ENCODE measurements around the gene LZTR1.

Gene LZTR1

GRCh38 chr22:20948989-20949388 lies 33.1 kb upstream of the LZTR1 start:
- Histone ChIP-seq H3K9ac (ENCODE audit: low read length) (no peak overlapping the region), H4K20me1 (ENCODE audit: insufficient read depth, low read length) (peaks cover 95% of the 10 kb centered on the region), H3K36me3 (replicated peaks; ENCODE audit: low read depth, low read length) (peaks cover 50% of the 10 kb centered on the region), H3K27ac (ENCODE audit: low read length) (no peak overlapping the region), H3K27me3 (ENCODE audit: low read depth, low read length) (no peaks in the 10 kb centered on the region), H2AFZ (ENCODE audit: low read depth, low read length) (no peak overlapping the region), H3K4me3 (ENCODE audit: low read length) (no peak overlapping the region), H3K9me3 (ENCODE audit: insufficient read depth, low read length) (no peaks in the 10 kb centered on the region), H3K4me1 (ENCODE audit: low read length) (no peaks in the 10 kb centered on the region), H3K79me2 (ENCODE audit: low read length) (peaks cover 99% of the 10 kb centered on the region), H3K4me2 (ENCODE audit: low read length) (no peak overlapping the region)
- TF ChIP-seq EZH2phosphoT487 (IDR thresholded peaks at IDR 0.05; ENCODE audit: low read depth) = no peak
- TF ChIP-seq, protein P1, sequence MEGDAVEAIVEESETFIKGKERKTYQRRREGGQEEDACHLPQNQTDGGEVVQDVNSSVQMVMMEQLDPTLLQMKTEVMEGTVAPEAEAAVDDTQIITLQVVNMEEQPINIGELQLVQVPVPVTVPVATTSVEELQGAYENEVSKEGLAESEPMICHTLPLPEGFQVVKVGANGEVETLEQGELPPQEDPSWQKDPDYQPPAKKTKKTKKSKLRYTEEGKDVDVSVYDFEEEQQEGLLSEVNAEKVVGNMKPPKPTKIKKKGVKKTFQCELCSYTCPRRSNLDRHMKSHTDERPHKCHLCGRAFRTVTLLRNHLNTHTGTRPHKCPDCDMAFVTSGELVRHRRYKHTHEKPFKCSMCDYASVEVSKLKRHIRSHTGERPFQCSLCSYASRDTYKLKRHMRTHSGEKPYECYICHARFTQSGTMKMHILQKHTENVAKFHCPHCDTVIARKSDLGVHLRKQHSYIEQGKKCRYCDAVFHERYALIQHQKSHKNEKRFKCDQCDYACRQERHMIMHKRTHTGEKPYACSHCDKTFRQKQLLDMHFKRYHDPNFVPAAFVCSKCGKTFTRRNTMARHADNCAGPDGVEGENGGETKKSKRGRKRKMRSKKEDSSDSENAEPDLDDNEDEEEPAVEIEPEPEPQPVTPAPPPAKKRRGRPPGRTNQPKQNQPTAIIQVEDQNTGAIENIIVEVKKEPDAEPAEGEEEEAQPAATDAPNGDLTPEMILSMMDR (IDR thresholded peaks at IDR 0.05; ENCODE audit: low read depth, low read length) = no peak

GRCh38 chr22:20949698-20950183 lies 32.4 kb upstream of the LZTR1 start:
- no peak overlapping the region for H3K27ac ChIP-seq (ENCODE audit: low read length)
- peaks cover 95% of the 10 kb centered on the region for H3K79me2 ChIP-seq (ENCODE audit: low read length)
- peaks cover 54% of the 10 kb centered on the region for H3K36me3 ChIP-seq (replicated peaks; ENCODE audit: low read depth, low read length)
- no peak overlapping the region for H3K4me3 ChIP-seq (ENCODE audit: low read length)
- no peak overlapping the region for H3K9ac ChIP-seq (ENCODE audit: low read length)
- no peak for TF ChIP-seq EZH2phosphoT487 (IDR thresholded peaks at IDR 0.05; ENCODE audit: low read depth)
- H3K27me3 ChIP-seq (ENCODE audit: low read depth, low read length) = no peaks in the 10 kb centered on the region
- no peak overlapping the region for H2AFZ ChIP-seq (ENCODE audit: low read depth, low read length)
- peaks cover 92% of the 10 kb centered on the region for H4K20me1 ChIP-seq (ENCODE audit: insufficient read depth, low read length)
- no peaks in the 10 kb centered on the region for H3K4me1 ChIP-seq (ENCODE audit: low read length)
- H3K4me2 ChIP-seq (ENCODE audit: low read length) = no peak overlapping the region
- H3K9me3 ChIP-seq (ENCODE audit: insufficient read depth, low read length) = no peaks in the 10 kb centered on the region

DNA sequence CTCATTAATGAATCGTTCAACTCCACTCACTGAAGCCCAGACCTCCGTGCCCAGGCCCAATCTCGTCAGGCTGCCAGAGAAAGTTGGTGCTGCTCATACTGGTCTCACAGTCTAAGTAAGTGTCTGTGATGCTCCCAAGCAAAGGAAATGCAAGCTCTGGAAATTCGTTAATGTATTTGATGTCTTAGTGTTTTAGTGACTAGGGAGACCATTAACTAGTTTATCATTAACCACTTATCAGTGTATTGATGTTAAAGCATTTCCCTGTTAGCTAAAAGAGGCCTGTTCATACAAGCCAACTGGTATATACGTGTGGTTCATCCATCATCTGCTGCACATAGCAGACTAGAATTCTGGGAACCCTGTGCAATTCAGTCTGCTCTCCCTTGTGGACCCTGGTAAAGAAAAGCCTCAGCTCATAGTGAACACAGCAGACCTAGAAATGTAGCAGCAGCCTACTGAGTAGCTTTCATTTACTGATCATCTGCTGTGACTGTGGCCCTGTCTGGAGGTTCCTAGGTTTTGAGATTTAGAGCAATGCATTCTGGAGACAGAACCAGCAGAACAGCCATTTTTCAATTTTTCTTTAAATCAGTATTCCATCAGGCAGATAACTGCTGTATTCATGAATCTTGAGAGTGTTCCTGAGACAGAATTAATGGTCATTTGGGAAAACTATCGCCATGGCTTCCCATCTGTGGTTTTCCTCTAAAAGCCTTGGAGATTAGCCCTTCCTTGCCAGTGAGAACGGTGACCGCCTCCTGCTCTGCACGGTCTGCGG lies 30.8 kb upstream of the LZTR1 start:
- Histone ChIP-seq H3K27me3 (ENCODE audit: low read depth, low read length) (no peaks in the 10 kb centered on the region), H3K79me2 (ENCODE audit: low read length) (peaks cover 79% of the 10 kb centered on the region), H3K4me3 (ENCODE audit: low read length) (no peak overlapping the region), H3K36me3 (replicated peaks; ENCODE audit: low read depth, low read length) (peaks cover 54% of the 10 kb centered on the region), H3K9ac (ENCODE audit: low read length) (no peak overlapping the region), H3K9me3 (ENCODE audit: insufficient read depth, low read length) (no peaks in the 10 kb centered on the region), H4K20me1 (ENCODE audit: insufficient read depth, low read length) (peaks cover 76% of the 10 kb centered on the region), H2AFZ (ENCODE audit: low read depth, low read length) (no peak overlapping the region), H3K27ac (ENCODE audit: low read length) (no peak overlapping the region), H3K4me2 (ENCODE audit: low read length) (no peak overlapping the region), H3K4me1 (ENCODE audit: low read length) (no peaks in the 10 kb centered on the region)
- TF ChIP-seq, protein P1 (IDR thresholded peaks at IDR 0.05; ENCODE audit: low read depth, low read length) = no peak
- no peak for TF ChIP-seq EZH2phosphoT487 (IDR thresholded peaks at IDR 0.05; ENCODE audit: low read depth)

- Histone ChIP-seq H3K27me3 (ENCODE audit: low read depth, low read length) (no peaks in the 10 kb centered on the region), H3K9me3 (ENCODE audit: insufficient read depth, low read length) (no peaks in the 10 kb centered on the region), H3K27ac (ENCODE audit: low read length) (no peak overlapping the region), H4K20me1 (ENCODE audit: insufficient read depth, low read length) (peaks cover 70% of the 10 kb centered on the region), H3K79me2 (ENCODE audit: low read length) (peaks cover 73% of the 10 kb centered on the region), H3K36me3 (replicated peaks; ENCODE audit: low read depth, low read length) (peaks cover 54% of the 10 kb centered on the region), H2AFZ (ENCODE audit: low read depth, low read length) (no peak overlapping the region), H3K9ac (ENCODE audit: low read length) (no peak overlapping the region), H3K4me2 (ENCODE audit: low read length) (no peak overlapping the region), H3K4me1 (ENCODE audit: low read length) (no peaks in the 10 kb centered on the region), H3K4me3 (ENCODE audit: low read length) (no peak overlapping the region)
- TF ChIP-seq EZH2phosphoT487 (IDR thresholded peaks at IDR 0.05; ENCODE audit: low read depth) = no peak
- TF ChIP-seq, protein P1 (IDR thresholded peaks at IDR 0.05; ENCODE audit: low read depth, low read length) = no peak
These were observed 30.1 kb upstream of the LZTR1 start for GRCh38 chr22:20951932-20952380.
